ENCODE results near the gene SLIT3. TPM values are rescaled to one million over a fixed set of nuclear protein-coding genes. Genes with fewer than 3 reads are reported as not detected.

SLIT3 gene
- total and polyA plus RNA-seq, 4 donors: 4.6 to 48.5 (median 19.8) TPM

DNA sequence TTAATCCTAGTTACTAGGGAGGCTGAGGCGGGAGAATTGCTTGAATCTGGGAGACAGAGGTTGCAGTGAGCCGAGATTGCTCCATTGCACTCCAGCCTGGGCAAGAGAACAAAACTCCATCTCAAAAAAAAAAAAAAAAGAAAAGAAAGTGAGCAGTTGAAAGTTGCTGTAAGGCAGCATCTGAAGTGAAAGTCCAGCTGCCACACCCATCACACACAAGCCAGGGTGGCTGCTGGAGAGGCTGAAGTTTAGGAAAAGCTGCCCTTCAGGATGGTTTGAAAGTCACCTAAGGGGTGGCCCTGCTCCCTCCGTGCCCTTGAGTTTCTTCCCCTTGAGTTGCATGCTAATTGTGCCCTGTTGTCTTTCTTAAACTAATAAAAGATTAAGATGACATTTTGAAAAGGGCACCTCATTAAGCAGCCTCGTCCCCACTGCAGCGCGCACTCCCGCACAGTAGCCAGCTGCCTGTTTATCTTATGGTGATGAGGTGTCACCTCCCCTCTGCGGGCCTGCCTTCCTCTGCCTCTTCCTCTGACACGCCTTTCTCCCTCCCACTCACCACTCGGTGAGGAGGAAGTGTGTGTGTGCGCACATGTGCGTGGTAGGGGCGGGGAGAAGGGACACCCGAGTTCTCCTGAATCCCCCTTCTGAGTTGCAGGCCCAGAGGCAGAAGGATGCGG is 617.6 kb downstream of the SLIT3 start:
- H3K27me3 ChIP-seq (ENCODE audit: control insufficient read depth in 3 of 3, insufficient read depth in 3 of 3, low read length in 2 of 3): no peaks in the 10 kb centered on the region
- H3K9ac ChIP-seq (ENCODE audit: insufficient read depth in 1 of 2, low read length in 2 of 2): no peak overlapping the region
- peaks cover 0 to 6% (median 2%) of the 10 kb centered on the region in 4 donors for H3K36me3 ChIP-seq (ENCODE audit: control insufficient read depth in 4 of 4, insufficient read depth in 4 of 4, low read length in 4 of 4)
- TF ChIP-seq, protein P1, sequence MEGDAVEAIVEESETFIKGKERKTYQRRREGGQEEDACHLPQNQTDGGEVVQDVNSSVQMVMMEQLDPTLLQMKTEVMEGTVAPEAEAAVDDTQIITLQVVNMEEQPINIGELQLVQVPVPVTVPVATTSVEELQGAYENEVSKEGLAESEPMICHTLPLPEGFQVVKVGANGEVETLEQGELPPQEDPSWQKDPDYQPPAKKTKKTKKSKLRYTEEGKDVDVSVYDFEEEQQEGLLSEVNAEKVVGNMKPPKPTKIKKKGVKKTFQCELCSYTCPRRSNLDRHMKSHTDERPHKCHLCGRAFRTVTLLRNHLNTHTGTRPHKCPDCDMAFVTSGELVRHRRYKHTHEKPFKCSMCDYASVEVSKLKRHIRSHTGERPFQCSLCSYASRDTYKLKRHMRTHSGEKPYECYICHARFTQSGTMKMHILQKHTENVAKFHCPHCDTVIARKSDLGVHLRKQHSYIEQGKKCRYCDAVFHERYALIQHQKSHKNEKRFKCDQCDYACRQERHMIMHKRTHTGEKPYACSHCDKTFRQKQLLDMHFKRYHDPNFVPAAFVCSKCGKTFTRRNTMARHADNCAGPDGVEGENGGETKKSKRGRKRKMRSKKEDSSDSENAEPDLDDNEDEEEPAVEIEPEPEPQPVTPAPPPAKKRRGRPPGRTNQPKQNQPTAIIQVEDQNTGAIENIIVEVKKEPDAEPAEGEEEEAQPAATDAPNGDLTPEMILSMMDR (IDR thresholded peaks at IDR 0.05; ENCODE audit: control extremely low read depth, extremely low read depth): no peak
- peak overlapping the region in 1 of 2 donors; percentile 9 for H3K27ac ChIP-seq (ENCODE audit: low read depth in 1 of 2, low read length in 1 of 2)
- no peak for ATAC-seq (ENCODE audit: insufficient read depth, low FRiP score)
- DNase-seq: peak; percentile 26 to 48 (median 31)
- peaks cover 0 to 2% (median 0%) of the 10 kb centered on the region in 4 donors for H3K9me3 ChIP-seq (ENCODE audit: control insufficient read depth in 4 of 4, insufficient read depth in 3 of 4, low read length in 3 of 4)
- peaks cover 0 to 8% (median 0%) of the 10 kb centered on the region in 5 donors for H3K4me1 ChIP-seq (ENCODE audit: control insufficient read depth in 5 of 5, insufficient read depth in 5 of 5, low read length in 5 of 5)
- WGBS, 2 donors: 33 to 54% methylated on average over 12 to 15 of the region's 15 CpGs
- H3K4me3 ChIP-seq: no peak overlapping the region

DNA sequence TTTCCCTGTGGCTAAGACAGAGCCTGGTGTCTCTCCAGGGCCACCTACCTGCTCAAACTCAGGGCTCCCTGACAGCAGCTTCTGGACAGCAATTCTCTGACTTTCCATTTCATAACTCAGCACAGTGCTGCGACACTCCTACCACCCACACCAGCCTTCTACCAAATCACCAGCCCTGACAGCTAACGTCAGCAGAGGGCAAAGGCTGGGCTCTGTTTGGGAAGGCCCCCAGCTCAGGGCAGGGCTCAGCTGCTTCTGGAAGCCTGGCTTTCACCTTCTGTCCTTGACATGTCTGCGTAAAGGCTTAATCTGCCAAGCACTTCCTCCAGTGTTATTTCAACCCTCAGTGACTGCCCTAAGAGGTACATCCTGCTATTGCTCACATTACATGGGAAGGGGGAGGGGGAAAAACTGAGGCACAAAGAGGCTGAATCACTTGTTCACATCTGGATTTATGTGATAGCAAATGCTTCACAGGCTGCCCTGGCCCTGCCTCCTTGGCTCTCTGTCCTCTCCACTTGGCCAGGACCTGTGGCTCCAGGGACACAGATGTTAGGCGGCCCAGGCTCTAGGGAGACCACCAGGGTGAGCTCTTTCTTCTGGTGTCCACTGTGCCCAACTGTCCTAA is 619.3 kb downstream of the SLIT3 start:
- no peaks in the 10 kb centered on the region for H3K27me3 ChIP-seq (ENCODE audit: control insufficient read depth in 3 of 3, insufficient read depth in 3 of 3, low read length in 2 of 3)
- WGBS, 2 donors: 57 to 62% methylated on average over 4 of the region's 4 CpGs
- no peak overlapping the region for H3K9ac ChIP-seq (ENCODE audit: insufficient read depth in 1 of 2, low read length in 2 of 2)
- peak overlapping the region in 1 of 2 donors; percentile 49 for H3K27ac ChIP-seq (ENCODE audit: low read depth in 1 of 2, low read length in 1 of 2)
- ATAC-seq (ENCODE audit: insufficient read depth, low FRiP score) (peak; percentile 29), DNase-seq (no peak)
- H3K4me1 ChIP-seq (ENCODE audit: control insufficient read depth in 5 of 5, insufficient read depth in 5 of 5, low read length in 5 of 5): peaks cover 0 to 8% (median 0%) of the 10 kb centered on the region in 5 donors
- no peak overlapping the region for H3K4me3 ChIP-seq
- peaks cover 0 to 7% (median 3%) of the 10 kb centered on the region in 4 donors for H3K36me3 ChIP-seq (ENCODE audit: control insufficient read depth in 4 of 4, insufficient read depth in 4 of 4, low read length in 4 of 4)
- TF ChIP-seq, protein P1 (IDR thresholded peaks at IDR 0.05; ENCODE audit: control extremely low read depth, extremely low read depth): no peak
- H3K9me3 ChIP-seq (ENCODE audit: control insufficient read depth in 4 of 4, insufficient read depth in 3 of 4, low read length in 3 of 4): no peaks in the 10 kb centered on the region

- Histone ChIP-seq H3K36me3 (ENCODE audit: control insufficient read depth in 4 of 4, insufficient read depth in 4 of 4, low read length in 4 of 4) (peaks cover 0 to 6% (median 3%) of the 10 kb centered on the region in 4 donors), H3K27me3 (ENCODE audit: control insufficient read depth in 3 of 3, insufficient read depth in 3 of 3, low read length in 2 of 3) (no peaks in the 10 kb centered on the region), H3K4me3 (no peak overlapping the region), H3K27ac (ENCODE audit: low read depth in 1 of 2, low read length in 1 of 2) (no peak overlapping the region), H3K9ac (ENCODE audit: insufficient read depth in 1 of 2, low read length in 2 of 2) (no peak overlapping the region), H3K9me3 (ENCODE audit: control insufficient read depth in 4 of 4, insufficient read depth in 3 of 4, low read length in 3 of 4) (no peaks in the 10 kb centered on the region), H3K4me1 (ENCODE audit: control insufficient read depth in 5 of 5, insufficient read depth in 5 of 5, low read length in 5 of 5) (peaks cover 0 to 8% (median 0%) of the 10 kb centered on the region in 5 donors)
- no peak for DNase-seq
- TF ChIP-seq, protein P1 (IDR thresholded peaks at IDR 0.05; ENCODE audit: control extremely low read depth, extremely low read depth): no peak
- 79 to 88% methylated on average over 2 of the region's 2 CpGs for WGBS, 2 donors
- no peak for ATAC-seq (ENCODE audit: insufficient read depth, low FRiP score)
Measured at GRCh38 chr5:168680395-168680794, 620.5 kb downstream of the SLIT3 start.
